GM23248 (cell line): Measurements from ENCODE around the gene TENT4A. TPM values are rescaled to one million over a fixed set of nuclear protein-coding genes. Genes with fewer than 3 reads are reported as not detected.

Experiments
- DNase-seq: peaks from one replicate; pipeline ENCODE4 v3.0.0-alpha.2; 2015
- H2AFZ ChIP-seq: fragments of 200-600 bp; sonication (generic); 2 replicates; pipeline ENCODE4 v1.6.1; 2016; ENCODE audit warnings: antibody characterized with exemption
- H3F3A ChIP-seq: fragments of 200-600 bp; sonication (generic); 2 replicates; pipeline ENCODE4 v1.6.1; 2016; ENCODE audit warnings: mild to moderate bottlenecking, antibody characterized with exemption, mixed run types; ENCODE audit not compliant: insufficient read depth
- H3K27ac ChIP-seq: fragments of 200-600 bp; sonication (generic); 2 replicates; pipeline ENCODE4 v1.5.1; 2016; ENCODE audit warnings: mild to moderate bottlenecking
- H3K27me3 ChIP-seq: fragments of 200-600 bp; sonication (generic); replicated peaks from 2 replicates; pipeline ENCODE4 v1.6.1; 2016; ENCODE audit warnings: mild to moderate bottlenecking; ENCODE audit not compliant: insufficient read depth
- H3K36me3 ChIP-seq: fragments of 200-600 bp; sonication (generic); 2 replicates; pipeline ENCODE4 v1.6.1; 2016; ENCODE audit warnings: low read depth, mild to moderate bottlenecking
- H3K4me1 ChIP-seq: fragments of 200-600 bp; sonication (generic); 2 replicates; pipeline ENCODE4 v1.6.1; 2016; ENCODE audit warnings: mild to moderate bottlenecking; ENCODE audit not compliant: insufficient read depth
- H3K4me2 ChIP-seq: fragments of 200-600 bp; sonication (generic); one replicate; pipeline ENCODE4 v1.6.1; 2016; ENCODE audit warnings: mild to moderate bottlenecking; ENCODE audit not compliant: unreplicated experiment
- H3K4me3 ChIP-seq: fragments of 200-600 bp; sonication (generic); 2 replicates; pipeline ENCODE4 v1.5.1; 2016; ENCODE audit warnings: mild to moderate bottlenecking
- H3K79me2 ChIP-seq: fragments of 200-600 bp; sonication (generic); 2 replicates; pipeline ENCODE4 v1.6.1; 2016; ENCODE audit warnings: mild to moderate bottlenecking; ENCODE audit not compliant: insufficient read depth
- H3K9ac ChIP-seq: fragments of 200-600 bp; sonication (generic); 2 replicates; pipeline ENCODE4 v1.6.1; 2016; ENCODE audit warnings: mild to moderate bottlenecking
- H3K9me2 ChIP-seq: fragments of 200-600 bp; sonication (generic); 2 replicates; pipeline ENCODE4 v1.6.1; 2016; ENCODE audit warnings: mixed run types, mild to moderate bottlenecking, moderate library complexity; ENCODE audit not compliant: insufficient read depth
- H3K9me3 ChIP-seq: fragments of 200-600 bp; sonication (generic); one replicate; pipeline ENCODE4 v1.6.1; 2017; ENCODE audit warnings: low read depth
- H4K20me1 ChIP-seq: fragments of 200-600 bp; sonication (generic); 2 replicates; pipeline ENCODE4 v1.6.0; 2016; ENCODE audit not compliant: insufficient read depth
- EZH2 ChIP-seq: fragments of 200-600 bp; sonication (generic); IDR thresholded peaks from 2 replicates; pipeline ENCODE4 v1.6.1; 2018; ENCODE audit warnings: antibody characterized with exemption, mild to moderate bottlenecking; ENCODE audit not compliant: insufficient read depth, poor library complexity, severe bottlenecking
- EZH2phosphoT487 ChIP-seq: fragments of 200-600 bp; sonication (generic); IDR thresholded peaks from 2 replicates; pipeline ENCODE4 v1.6.1; 2018; ENCODE audit warnings: antibody characterized with exemption, moderate library complexity, mild to moderate bottlenecking, low read depth; ENCODE audit not compliant: insufficient read depth
- WGBS, 2 experiments: methylation state at CpG; one replicate each; pipeline ENCODE4 v1.1.6; 2015 to 2017; ENCODE audit warnings: low lambda C conversion rate in 2 of 2, low coverage in 1 of 2; ENCODE audit errors: missing lambda C conversion rate in 2 of 2; 5-methylcytosine and 5-hydroxymethylcytosine counted together
- in situ Hi-C: fragments of 300-500 bp; cut with MboI; formaldehyde crosslinking; loops from 2 replicates; pipeline ENCODE4 v1.15.0; 2020
- polyA plus RNA-seq: library from polyadenylated mRNA; unstranded; fragments of >200 nt; fragmentation: Nextera tagmentation; extraction: Ambion mirVana; gene quantifications from 2 replicates; pipeline ENCODE4 v1.2.1, GENCODE V29; 2016
- total RNA-seq: library from RNA; depleted of rRNA; stranded (reverse); fragments of >200 nt; shearing (Covaris generic); gene quantifications from 2 replicates; pipeline ENCODE4 v1.2.3, GENCODE V29; 2014

TENT4A gene
- total and polyA plus RNA-seq, 2 experiments from 2014 or later = 3.0 to 17.6 TPM

GRCh38 chr5:6675784-6676491 lies 37.3 kb upstream of the TENT4A start:
- in situ Hi-C loops = no loop called here
- Histone ChIP-seq H3F3A (no peaks in the 10 kb centered on the region), H3K4me3 (no peak overlapping the region), H3K9me3 (no peaks in the 10 kb centered on the region), H4K20me1 (no peaks in the 10 kb centered on the region), H3K4me1 (no peaks in the 10 kb centered on the region), H3K36me3 (no peaks in the 10 kb centered on the region), H2AFZ (no peak overlapping the region), H3K9ac (no peak overlapping the region), H3K79me2 (no peaks in the 10 kb centered on the region), H3K9me2 (no peaks in the 10 kb centered on the region), H3K27me3 (no peaks in the 10 kb centered on the region), H3K4me2 (no peak overlapping the region), H3K27ac (no peak overlapping the region)
- no peak for DNase-seq
- TF ChIP-seq EZH2phosphoT487 = no peak
- no peak for TF ChIP-seq EZH2
- 83 to 89% methylated on average over 5 of the region's 5 CpGs for WGBS, 2 experiments

- in situ Hi-C loops = no loop called here
- H3K9me2 ChIP-seq = no peaks in the 10 kb centered on the region
- no peak for TF ChIP-seq EZH2
- no peak for TF ChIP-seq EZH2phosphoT487
- H4K20me1 ChIP-seq = no peaks in the 10 kb centered on the region
- no peak overlapping the region for H3K27ac ChIP-seq
- no peaks in the 10 kb centered on the region for H3F3A ChIP-seq
- H3K9me3 ChIP-seq = no peaks in the 10 kb centered on the region
- H2AFZ ChIP-seq = no peak overlapping the region
- H3K4me2 ChIP-seq = no peak overlapping the region
- H3K9ac ChIP-seq = no peak overlapping the region
- 59 to 64% methylated on average over 2 of the region's 2 CpGs for WGBS, 2 experiments
- H3K36me3 ChIP-seq = no peaks in the 10 kb centered on the region
- H3K4me3 ChIP-seq = no peak overlapping the region
- peak; percentile 49 for DNase-seq
- H3K79me2 ChIP-seq = no peaks in the 10 kb centered on the region
- H3K27me3 ChIP-seq = no peaks in the 10 kb centered on the region
- H3K4me1 ChIP-seq = no peaks in the 10 kb centered on the region
Observed at GRCh38 chr5:6676702-6677101, 36.5 kb upstream of the TENT4A start.

- Histone ChIP-seq H3K4me1 (no peaks in the 10 kb centered on the region), H3K36me3 (no peaks in the 10 kb centered on the region), H4K20me1 (no peaks in the 10 kb centered on the region), H3K9ac (no peak overlapping the region), H3K27ac (no peak overlapping the region), H3K27me3 (no peaks in the 10 kb centered on the region), H3K4me3 (no peak overlapping the region), H3K9me3 (no peaks in the 10 kb centered on the region), H3K9me2 (no peaks in the 10 kb centered on the region), H3F3A (no peaks in the 10 kb centered on the region), H3K4me2 (no peak overlapping the region), H2AFZ (no peak overlapping the region), H3K79me2 (no peaks in the 10 kb centered on the region)
- in situ Hi-C loops = no loop called here
- DNase-seq = no peak
- TF ChIP-seq EZH2 (no peak), EZH2phosphoT487 (no peak)
- 93% methylated on average over 1 of the region's 1 CpG for WGBS, 2 experiments
Observed at GRCh38 chr5:6678385-6678784, 34.8 kb upstream of the TENT4A start.

GRCh38 chr5:6680922-6681321 lies 32.3 kb upstream of the TENT4A start:
- in situ Hi-C loops = no loop called here
- TF ChIP-seq EZH2 (no peak), EZH2phosphoT487 (no peak)
- H3K79me2 ChIP-seq = no peaks in the 10 kb centered on the region
- no peaks in the 10 kb centered on the region for H3K9me2 ChIP-seq
- H3K36me3 ChIP-seq = no peaks in the 10 kb centered on the region
- 65% methylated on average over 6 of the region's 6 CpGs for WGBS, 2 experiments
- no peak overlapping the region for H3K4me3 ChIP-seq
- H3K4me1 ChIP-seq = no peaks in the 10 kb centered on the region
- DNase-seq = no peak
- H2AFZ ChIP-seq = no peak overlapping the region
- no peaks in the 10 kb centered on the region for H4K20me1 ChIP-seq
- H3K9ac ChIP-seq = no peak overlapping the region
- no peak overlapping the region for H3K4me2 ChIP-seq
- no peaks in the 10 kb centered on the region for H3K27me3 ChIP-seq
- H3F3A ChIP-seq = no peaks in the 10 kb centered on the region
- H3K27ac ChIP-seq = no peak overlapping the region
- no peaks in the 10 kb centered on the region for H3K9me3 ChIP-seq

GRCh38 chr5:6681682-6682081 lies 31.6 kb upstream of the TENT4A start:
- WGBS, 2 experiments = 46 to 69% methylated on average over 2 of the region's 2 CpGs
- no peaks in the 10 kb centered on the region for H3K27me3 ChIP-seq
- in situ Hi-C loops = no loop called here
- H3K9me3 ChIP-seq = no peaks in the 10 kb centered on the region
- H3K36me3 ChIP-seq = no peaks in the 10 kb centered on the region
- H3K9me2 ChIP-seq = no peaks in the 10 kb centered on the region
- no peak overlapping the region for H3K27ac ChIP-seq
- H3K79me2 ChIP-seq = no peaks in the 10 kb centered on the region
- no peak overlapping the region for H3K9ac ChIP-seq
- H2AFZ ChIP-seq = no peak overlapping the region
- H3K4me3 ChIP-seq = no peak overlapping the region
- no peaks in the 10 kb centered on the region for H3K4me1 ChIP-seq
- no peaks in the 10 kb centered on the region for H4K20me1 ChIP-seq
- TF ChIP-seq EZH2phosphoT487 (no peak), EZH2 (no peak)
- H3K4me2 ChIP-seq = no peak overlapping the region
- no peaks in the 10 kb centered on the region for H3F3A ChIP-seq
- DNase-seq = no peak
